Stimulated activated CD8-positive, alpha-beta memory T cell treated with anti-CD3 and anti-CD28 coated beads, Interleukin-4, amount 100 ng/mL, for 24 hours (primary cell): ENCODE results near the gene GLI3.

Source experiments
- DNase-seq: peaks from one replicate; pipeline ENCODE4 v3.0.0-alpha.2; 2020; ENCODE audit warnings: low read depth

GLI3 gene

DNA sequence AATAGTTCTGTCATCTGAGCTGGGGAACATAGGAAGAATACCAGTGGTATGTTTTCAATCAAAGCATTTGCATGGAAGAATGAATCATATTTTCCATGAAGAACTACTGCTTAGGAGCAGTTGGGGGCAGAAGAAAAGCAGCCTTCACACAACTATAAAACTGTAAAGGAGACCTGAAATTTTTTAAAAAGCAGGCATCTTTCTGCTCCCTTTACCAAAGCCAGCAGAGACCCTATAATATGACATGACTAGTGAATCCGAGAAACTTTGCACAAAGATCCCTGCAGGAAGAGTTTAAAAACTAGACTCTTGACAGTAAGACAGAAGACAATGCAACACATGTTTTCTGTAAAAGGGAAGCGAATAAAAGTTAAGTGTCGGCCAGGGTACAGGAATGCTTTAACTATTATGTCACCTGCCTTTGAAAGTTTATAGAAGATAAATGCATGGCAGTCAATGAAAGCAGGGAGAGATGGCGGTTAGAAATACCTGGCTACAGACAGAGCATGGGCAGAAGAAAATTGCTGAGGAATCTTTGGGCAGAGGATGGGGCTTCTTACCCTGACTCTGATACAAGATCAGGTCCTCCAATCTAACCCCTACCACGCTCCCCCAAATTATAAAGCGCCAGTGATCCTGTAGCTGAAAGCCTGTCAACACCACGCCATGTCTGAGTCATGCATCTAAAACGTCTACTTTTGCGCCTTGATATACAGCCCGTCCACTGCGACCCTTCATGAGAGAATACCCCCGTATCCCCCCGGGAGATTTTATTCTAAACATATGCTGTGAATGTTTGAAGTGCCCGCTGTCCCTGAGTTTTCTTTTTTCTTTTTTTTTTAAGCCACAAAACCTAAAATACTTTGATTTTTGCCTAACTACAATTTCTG is 93.1 kb downstream of the GLI3 start:
- no peak for DNase-seq

DNA sequence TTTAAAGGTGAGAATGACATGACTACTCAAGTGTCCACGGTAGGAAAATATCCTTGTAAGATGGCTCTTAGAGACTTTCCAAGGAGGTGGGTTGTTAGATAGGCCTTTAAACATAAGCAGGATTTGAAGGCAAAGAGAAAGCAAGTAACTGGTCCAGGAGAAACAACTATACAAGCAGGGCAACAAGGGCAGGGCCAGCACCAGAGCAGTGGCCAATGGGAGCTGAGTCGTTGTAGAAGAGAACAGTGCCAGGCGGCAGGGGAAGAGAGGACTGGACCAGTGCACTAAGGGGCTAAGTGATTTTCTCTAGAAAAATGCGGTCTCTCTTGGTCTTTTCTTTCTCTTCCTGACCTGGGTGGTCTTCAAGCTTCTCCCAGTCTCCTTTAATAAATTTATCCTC is 94.9 kb downstream of the GLI3 start:
- DNase-seq: no peak

DNA sequence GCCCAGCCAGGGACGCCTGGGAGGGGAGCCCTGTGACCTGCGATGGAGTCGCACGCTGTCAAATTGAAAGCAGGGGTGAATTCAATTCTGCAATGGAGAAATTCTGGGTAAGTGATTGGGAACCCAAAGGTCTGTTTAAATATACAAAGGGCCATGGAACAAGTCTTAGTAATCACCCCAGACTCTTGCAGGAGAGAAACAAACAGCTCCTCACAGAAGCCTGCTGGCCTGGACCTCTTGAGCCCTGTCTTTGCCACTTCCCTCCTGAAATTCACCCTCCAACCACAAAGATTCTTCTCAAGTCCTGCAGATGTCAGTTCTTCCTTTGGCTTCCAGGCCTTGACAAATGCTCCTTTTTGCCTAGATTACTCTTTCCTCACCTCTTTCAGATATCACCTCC is 97.3 kb downstream of the GLI3 start:
- DNase-seq: no peak

DNA sequence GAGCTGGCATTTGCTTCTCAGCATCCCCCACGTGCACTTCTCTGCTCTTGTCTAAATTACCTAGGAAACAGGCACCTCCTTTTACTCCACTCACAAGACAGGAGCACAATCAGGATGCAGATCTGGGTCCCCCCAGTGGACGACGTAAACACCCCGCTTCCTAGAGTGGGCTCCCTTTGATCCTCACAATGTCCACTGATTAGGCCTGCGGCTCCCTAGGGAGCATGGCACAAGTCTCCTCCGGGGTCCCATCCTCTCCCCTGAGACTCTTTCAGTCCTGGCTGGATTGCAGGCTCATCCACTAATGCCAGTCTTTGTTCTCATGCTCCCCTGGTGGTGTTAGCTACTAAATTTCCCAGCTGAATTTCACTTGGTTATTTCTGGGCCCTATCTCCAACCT is 98.3 kb downstream of the GLI3 start:
- no peak for DNase-seq

DNA sequence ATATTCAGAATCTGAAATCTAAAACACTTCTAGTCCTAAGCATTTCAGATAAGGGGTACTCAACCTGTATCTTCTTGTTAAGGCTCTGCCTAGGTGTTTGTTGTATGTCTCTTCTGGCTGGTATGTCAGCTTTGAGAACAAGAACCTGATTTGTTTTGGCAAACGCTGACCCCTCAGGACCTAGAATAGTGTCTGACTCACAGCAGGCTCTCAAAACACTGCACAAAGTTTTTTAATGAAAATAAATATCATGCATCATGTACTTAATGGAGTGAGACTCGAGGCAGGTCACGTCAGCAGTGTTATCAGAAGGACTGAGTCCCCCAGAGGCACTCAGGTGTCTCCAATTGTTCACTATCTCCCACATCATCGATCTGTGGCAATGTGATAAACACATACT is 99.1 kb downstream of the GLI3 start:
- DNase-seq: no peak

DNA sequence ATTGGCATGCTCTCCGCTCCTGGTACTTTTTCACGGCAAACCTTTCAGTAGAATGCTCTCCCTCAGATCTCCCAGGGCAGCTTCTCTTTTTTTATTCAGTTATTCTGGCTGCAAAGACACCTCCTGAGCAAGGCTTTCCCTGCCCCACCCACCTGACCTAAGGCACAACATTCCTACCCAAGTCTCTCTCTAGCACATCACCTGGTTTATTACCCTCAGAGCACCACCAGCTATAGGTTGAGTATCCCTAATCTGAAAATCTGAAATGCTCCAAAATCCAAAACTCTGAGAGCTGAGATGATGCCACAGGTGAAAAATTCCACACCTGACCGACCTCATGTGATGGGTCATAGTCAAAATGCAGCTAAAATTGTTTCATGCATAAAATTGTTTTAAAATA is 99.6 kb downstream of the GLI3 start:
- DNase-seq: no peak

DNA sequence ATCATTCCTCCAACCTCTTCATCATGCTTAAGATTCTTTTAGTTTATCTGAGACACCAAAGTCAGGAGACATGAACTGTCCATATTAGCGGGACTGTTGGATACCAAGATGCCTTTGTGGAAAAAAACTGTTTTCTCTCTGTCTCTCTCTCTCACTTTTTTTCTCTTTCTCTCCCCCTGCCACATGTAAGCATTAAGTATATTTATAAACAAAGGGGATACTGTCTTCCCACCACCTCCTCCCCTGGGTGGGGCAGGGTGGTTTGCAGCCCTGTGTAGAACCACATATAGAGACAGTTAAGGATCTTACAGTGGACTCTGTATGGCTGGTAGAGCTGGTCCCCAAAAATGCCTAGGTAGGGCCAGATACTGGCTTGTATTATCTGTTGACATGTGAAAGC is 101.3 kb downstream of the GLI3 start:
- DNase-seq: no peak

DNA sequence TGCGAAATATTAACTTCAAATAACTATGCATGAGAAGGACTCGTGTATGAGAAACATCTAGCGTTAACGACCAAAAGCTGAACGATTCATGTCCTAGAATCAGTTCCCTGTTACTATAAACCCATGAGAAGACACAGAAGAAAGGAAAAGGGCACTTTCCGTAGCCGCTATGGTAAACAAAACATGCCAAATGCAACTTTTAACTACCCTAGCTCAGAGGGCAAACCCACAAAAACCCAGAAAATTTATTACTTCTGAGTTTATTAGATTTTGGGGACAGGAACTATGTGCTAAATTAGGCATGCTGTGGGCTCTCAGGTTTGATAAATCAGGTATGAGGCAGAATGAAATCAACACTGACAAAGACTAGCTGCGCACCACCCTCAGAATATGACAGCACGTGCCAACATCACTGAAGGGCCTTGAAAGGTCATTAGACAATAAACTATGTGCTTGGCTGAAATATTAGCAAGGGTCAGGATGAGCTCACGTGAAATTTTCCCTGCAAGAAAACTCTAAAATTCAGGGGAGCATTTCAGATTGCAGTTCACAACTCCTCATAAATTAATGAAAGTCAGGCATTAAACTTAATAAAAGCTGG is 102.6 kb downstream of the GLI3 start:
- no peak for DNase-seq

DNA sequence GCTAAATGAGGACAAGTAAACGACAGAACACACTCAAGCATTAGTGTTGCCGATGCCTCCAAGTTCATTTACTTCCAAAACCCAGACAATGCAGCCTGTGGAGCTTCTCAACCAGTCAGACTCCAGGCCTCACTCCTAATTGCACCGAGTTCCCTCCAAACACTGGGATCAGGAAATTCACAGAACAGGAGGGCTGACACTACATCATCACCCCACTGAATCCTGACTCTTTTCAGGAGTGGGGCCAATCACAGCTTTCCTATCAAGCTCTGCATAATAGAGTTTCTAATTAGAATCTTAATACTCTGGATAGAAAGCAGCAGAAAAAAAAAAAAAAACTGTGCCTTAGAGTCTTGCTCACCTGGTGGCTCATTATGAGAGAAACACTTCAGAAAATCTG is 103.7 kb downstream of the GLI3 start:
- DNase-seq: no peak

DNA sequence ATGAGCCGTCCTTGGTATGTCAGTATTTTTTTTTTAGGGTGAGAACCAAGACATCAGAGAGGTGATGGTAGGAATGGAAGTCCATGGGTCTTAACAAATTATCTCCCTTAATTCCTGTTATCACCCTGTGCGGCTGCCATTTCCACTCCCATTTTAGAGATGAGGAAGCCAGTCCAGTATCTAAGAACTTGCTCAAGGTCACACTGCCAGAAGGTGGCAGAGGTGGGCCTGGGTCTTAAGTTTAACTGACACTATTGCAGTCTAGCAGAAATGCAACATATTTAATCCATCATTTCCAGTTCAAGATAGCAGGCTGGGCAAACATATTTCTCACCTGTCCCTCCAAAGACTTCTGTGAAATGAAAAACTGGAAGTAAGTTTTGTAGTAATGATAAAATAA is 108.3 kb downstream of the GLI3 start:
- DNase-seq: no peak

DNA sequence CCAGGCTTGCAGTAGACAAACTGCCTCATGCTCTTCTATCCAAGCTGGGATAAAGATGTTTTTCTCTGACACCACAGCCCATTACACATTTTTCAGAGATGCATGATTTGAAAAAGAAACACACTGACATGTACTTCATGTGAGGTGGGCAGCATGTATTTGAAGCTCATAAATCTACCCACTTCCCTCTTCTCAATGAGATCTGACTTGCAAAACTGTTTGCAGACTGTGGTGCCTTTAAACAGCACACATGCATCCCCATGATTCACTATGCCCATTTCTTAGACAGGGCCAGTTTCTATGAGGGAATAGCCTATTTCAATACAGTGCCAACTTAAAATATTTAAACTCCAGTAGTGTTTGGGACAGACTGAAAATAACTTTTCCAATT is 109.8 kb downstream of the GLI3 start:
- no peak for DNase-seq

DNA sequence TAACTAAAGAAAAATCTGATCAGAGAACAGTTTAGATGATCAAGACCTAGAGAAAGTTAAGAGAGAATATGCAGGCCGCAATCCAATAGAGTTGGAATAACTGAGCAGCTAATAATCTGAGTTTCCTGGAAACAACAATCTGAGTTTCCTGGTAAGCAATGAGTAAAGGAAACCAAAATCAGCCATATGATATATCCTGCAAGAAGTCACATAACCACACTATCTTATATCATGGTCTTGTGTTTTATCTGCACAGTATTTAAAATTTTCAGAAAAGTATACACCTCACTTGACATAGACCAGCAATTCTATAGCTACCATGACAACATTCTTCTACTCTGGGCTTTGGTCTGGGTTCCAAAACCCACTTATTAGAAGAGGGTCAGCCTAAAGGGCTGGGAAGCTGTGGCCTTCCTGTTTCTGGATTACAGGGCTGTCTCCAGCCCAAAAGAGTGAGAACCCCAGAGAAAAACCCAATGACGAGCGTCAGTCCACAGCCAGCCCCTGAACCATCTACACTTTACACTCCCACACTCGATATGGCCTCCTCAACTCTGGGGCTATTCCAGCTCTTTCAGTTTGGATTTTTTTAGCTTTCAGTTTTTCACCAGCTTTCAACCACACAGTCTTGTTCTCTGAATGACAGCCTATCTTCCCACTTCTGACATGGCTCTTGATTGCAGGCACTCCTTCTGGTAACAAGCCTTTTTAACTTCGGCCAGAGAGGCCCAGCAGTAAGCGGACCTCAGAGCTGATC is 110.4 kb downstream of the GLI3 start:
- no peak for DNase-seq

DNA sequence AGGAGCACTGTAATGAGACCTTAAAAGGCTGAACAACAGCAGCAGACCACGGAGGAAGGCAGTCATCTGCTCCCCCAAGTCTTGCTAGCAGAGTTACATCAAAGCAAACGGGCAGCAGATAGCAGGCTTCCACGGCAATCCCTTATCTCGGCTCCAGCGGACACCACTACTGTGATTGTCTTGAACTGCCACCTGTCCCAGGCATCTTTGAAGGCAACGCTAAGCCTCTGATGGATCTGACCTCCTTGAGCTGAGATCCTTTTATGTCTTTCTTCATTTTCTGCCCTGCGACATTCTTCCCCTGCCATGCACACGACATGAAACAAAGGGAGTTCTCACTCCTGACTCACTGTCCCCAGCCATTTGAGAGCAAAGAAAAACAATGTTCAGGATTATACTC is 111.7 kb downstream of the GLI3 start:
- no peak for DNase-seq

DNA sequence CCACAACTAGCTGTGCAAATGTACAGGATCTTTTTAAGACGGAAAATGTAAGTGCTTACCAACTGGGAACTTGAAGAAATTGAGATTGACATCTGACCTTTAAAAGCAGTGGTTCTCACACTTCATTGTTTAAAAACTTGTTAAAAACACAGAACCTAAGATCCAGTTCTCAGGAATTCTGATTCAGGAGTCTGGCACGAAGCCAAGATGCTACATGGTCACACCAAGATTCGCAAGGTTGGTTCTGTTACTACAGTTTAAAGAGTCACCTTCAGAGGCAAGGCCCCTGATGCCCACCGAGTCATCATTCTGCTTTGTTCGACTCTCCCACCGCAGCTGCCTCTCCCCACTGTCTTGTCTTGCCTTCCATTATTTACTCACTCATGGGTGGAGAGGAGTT is 113.3 kb downstream of the GLI3 start:
- DNase-seq: no peak

DNA sequence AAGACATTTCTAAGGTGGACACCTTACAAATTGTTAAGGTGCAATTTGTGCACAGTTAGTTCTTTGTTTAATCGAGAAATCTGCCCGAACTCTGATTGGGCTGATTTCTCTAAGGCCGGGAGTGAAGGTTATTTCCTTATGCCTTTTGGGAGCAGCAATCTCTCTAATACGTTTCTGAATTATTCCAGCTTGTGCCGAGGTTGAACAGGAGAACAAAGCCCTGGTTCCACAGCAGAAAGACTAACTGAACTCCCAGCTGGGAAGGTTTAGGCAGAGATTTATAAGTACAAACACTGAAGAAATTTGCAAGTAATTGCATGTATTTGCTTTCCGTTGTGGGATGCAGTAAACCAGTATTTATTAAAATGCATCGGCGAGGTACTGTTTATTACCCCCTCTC is 116.8 kb downstream of the GLI3 start:
- DNase-seq: no peak

DNA sequence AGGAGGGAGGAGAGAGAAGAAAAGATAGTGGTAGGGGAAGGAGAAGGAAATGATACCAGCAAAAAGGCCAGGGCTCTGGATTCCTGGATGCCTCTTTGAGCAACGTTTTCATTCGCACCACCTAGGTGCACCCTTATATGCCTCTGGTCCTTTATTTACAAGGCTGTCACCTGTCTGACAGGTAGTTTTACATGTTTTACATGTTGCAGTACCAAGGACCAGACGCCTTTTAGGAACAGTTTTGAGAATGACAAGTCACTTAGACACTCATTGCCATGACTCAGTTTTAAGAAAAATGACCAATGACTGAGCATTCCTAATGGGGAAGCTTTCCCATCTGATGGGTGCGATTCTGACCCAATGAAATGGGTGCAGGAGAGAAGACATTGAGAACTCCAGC is 119.8 kb downstream of the GLI3 start:
- DNase-seq: no peak

DNA sequence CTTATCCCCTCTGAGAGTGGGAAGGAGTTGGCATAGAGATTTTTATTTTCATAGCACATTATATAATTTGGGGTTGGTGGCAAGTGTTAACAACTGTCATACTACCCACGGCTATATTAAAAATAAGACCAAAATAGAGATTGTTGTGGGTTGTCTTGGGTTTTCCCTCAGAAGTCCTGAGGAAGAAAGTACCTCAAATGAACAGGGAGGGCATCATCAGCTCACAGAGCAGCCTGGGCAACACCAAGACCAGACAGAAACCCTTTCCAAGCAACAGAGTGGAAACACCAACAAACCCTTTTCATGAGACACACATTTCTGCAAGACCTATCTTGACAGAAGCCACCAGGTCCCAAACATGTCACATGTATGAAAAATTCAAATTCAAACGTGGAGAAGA is 121.2 kb downstream of the GLI3 start:
- no peak for DNase-seq

DNA sequence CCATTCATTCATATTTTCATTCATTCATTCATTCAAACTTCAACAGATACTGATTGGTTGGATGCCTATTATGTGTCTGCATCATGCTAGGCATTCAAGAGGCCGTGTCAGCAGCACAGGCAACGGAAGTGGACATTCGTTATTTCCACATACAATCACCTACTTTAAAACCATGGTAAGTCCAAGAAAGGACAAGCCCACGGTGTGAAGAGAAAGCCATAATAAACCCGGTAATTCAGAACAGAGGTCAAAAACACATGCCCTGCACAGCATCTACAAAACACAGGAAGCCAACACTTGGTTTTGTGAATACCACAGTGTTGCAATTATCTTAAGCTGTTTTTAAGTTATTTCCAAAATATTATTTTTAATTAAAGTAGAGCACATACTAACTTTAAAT is 126.7 kb downstream of the GLI3 start:
- DNase-seq: no peak

DNA sequence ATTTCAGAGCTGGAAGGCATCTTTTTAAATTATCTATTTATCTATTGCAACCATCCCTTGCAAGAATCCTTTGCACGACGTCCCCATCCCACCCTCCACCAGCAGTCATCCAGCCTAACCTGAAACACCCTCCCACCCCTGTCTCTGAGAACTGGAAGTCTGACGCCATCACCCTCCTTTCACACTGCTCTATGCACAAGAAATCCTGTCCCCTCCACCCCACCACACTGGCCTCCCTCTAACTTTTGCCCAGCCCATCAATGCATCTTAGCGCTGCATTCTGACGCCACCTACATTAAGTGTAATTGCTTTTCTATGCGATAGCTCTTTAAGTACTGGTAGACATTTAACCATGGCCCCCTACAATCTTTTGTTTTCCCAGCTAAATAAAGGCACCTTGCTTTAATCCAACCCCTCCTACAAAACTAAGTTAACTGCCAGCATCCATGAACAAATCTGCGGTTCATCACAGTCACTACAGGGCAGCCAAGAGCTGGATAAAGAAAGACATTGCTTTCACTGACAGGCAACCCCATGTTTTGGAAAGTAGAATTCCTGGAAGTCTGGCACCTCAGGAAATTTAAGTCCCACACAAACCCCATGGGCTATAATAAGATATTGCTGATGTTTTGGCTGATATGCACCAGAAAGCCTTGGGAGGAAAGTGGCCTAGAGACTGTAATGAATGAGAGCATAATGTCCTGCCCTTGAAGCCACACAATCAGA is 128.0 kb downstream of the GLI3 start:
- DNase-seq: no peak

DNA sequence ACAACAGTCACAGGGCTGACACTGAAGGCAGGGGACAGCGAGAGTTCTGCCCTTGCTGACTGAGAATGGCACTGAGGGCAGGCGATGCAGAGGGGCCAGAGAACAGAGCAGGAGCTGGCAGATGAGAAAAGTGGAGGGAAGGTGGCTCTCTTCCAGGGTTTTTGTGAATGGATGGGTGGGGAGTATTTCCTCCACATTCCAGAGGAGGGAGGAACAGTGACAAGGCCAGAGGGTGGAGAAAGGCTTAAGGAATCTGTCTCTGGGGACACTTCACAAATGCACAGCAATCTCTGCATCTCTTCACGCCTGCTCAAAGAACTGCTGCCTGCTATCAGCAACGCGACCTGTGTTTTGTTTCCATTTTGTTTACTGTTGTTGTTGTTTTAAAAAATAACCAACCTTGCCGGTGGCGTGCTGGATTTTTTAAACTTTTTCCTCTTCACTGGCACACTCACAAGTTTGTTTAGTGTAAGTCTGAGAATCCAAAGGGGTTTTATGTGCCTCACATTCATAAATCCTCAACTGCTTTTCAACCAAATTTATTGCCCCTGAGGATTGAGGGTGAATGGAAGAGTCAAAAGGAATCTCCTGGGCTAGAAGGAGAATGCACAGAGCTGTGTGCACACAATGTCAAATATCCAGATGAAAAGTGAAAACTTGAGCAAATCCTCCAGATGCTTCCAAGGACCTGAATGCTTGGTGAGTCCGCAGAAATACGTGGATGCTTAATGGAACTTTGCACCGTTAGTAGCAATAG is 129.3 kb downstream of the GLI3 start:
- no peak for DNase-seq

DNA sequence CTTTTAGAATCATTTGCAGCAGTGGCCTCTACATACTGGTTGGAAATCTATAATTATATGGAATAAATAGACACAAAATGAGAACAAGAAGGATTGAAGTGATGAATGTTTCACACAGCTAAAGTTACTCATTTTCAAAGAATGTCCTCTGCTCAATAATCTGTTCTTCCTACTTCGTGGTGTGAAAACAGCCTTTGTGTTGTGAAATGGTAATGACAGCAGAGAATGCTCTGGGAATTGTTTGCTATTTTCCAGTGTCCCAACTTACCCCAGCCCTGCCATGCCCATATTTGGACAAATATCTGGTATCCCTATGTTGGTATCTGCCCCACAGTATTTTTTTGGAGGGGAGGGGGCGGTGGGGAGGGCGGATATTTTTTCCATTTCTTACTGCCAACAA is 130.4 kb downstream of the GLI3 start:
- no peak for DNase-seq
